IMR-90 (cell line): Measurements from ENCODE around the gene EXO1. TPM values are rescaled to one million over a fixed set of nuclear protein-coding genes. Genes with fewer than 3 reads are reported as not detected.
"Not testable (repeated sequence)": the region's sequence is repeated elsewhere in the genome, so short reads cannot be mapped to it uniquely, and the experiment has no call there.

Experiments
- ATAC-seq: fragments of 200-7000 bp; cut with Tn5 transposase; 2 replicates; pipeline ENCODE4 v1.9.1; 2020; ENCODE audit warnings: low read depth, mild to moderate bottlenecking, moderate library complexity
- BruUV-seq: library from RNA; stranded (reverse); fragments of 400-500 nt; replicated peaks from 2 replicates; lab custom pipeline; 2021; lab: Mats Ljungman, UMichigan
- CTCF ChIA-PET: fragments of 300-600 bp; formaldehyde crosslinking; extraction: SDS; loops from one replicate; lab custom pipeline; 2021; ENCODE audit warnings: antibody characterized with exemption; lab: Yijun Ruan, JAX
- POLR2A ChIA-PET: fragments of 300-600 bp; sonication (Branson Sonifier 250); formaldehyde crosslinking; loops from one replicate; lab custom pipeline; 2022; ENCODE audit warnings: antibody characterized with exemption; ENCODE audit not compliant: unreplicated experiment; lab: Charles Lee
- DNase-seq: peaks from one replicate; pipeline ENCODE4 v3.0.0; 2013
- H2AFZ ChIP-seq: replicated peaks from 2 replicates; pipeline ENCODE3; 2013; ENCODE audit warnings: low read length, mild to moderate bottlenecking; ENCODE audit not compliant: poor library complexity
- H2AK5ac ChIP-seq: 2 replicates; pipeline ENCODE4 v1.6.1; 2013; ENCODE audit warnings: low read depth, low read length, inconsistent platforms
- H2AK9ac ChIP-seq: replicated peaks from 2 replicates; pipeline ENCODE3; 2013; ENCODE audit warnings: mild to moderate bottlenecking, low read depth, low read length, moderate library complexity; ENCODE audit not compliant: poor library complexity
- H2BK120ac ChIP-seq: 2 replicates; pipeline ENCODE4 v1.6.1; 2013; ENCODE audit warnings: low read depth, low read length, inconsistent platforms
- H2BK15ac ChIP-seq: 3 replicates; pipeline ENCODE4 v1.6.1; 2013; ENCODE audit warnings: low read depth, low read length, inconsistent platforms
- H2BK20ac ChIP-seq: 2 replicates; pipeline ENCODE4 v1.6.1; 2013; ENCODE audit warnings: low read depth, mild to moderate bottlenecking, inconsistent platforms, low read length, moderate library complexity
- H2BK5ac ChIP-seq: 2 replicates; pipeline ENCODE4 v1.6.1; 2013; ENCODE audit warnings: mild to moderate bottlenecking, low read depth, low read length, inconsistent platforms; ENCODE audit not compliant: poor library complexity, severe bottlenecking
- H3K14ac ChIP-seq: replicated peaks from 2 replicates; pipeline ENCODE4 v1.6.1; 2013; ENCODE audit warnings: low read depth, low read length, inconsistent platforms
- H3K18ac ChIP-seq: 2 replicates; pipeline ENCODE4 v1.6.1; 2013; ENCODE audit warnings: low read depth, low read length, control low read depth
- H3K23ac ChIP-seq: 2 replicates; pipeline ENCODE4 v1.6.1; 2013; ENCODE audit warnings: low read depth, low read length, inconsistent platforms
- H3K27ac ChIP-seq: 2 replicates; pipeline ENCODE4 v1.5.1; 2013; ENCODE audit warnings: mild to moderate bottlenecking, control low read depth, low read length; ENCODE audit not compliant: insufficient read depth
- H3K27me3 ChIP-seq: 2 replicates; pipeline ENCODE4 v1.6.1; 2013; ENCODE audit warnings: low read length; ENCODE audit not compliant: control insufficient read depth, insufficient read depth
- H3K36me3 ChIP-seq: 2 replicates; pipeline ENCODE4 v1.6.1; 2013; ENCODE audit warnings: low read length, mixed read lengths; ENCODE audit not compliant: control insufficient read depth, insufficient read depth
- H3K4ac ChIP-seq: 2 replicates; pipeline ENCODE4 v1.6.1; 2013; ENCODE audit warnings: low read depth, low read length, inconsistent platforms
- H3K4me1 ChIP-seq: 2 replicates; pipeline ENCODE4 v1.6.1; 2013; ENCODE audit warnings: low read length, mixed read lengths; ENCODE audit not compliant: control insufficient read depth, insufficient read depth
- H3K4me2 ChIP-seq: 2 replicates; pipeline ENCODE4 v1.6.1; 2013; ENCODE audit warnings: low read depth, mild to moderate bottlenecking, control low read depth, low read length, moderate library complexity
- H3K4me3 ChIP-seq: 2 replicates; pipeline ENCODE4 v1.5.1; 2013; ENCODE audit warnings: low read depth, mild to moderate bottlenecking, control low read depth, low read length, moderate library complexity; ENCODE audit not compliant: insufficient read depth
- H3K56ac ChIP-seq: 2 replicates; pipeline ENCODE4 v1.6.1; 2013; ENCODE audit warnings: low read length, inconsistent platforms; ENCODE audit not compliant: insufficient read depth; ENCODE audit errors: extremely low read depth
- H3K79me1 ChIP-seq, 2 experiments: 2 replicates each; pipeline ENCODE4 v1.6.1; 2013; ENCODE audit warnings: low read length in 2 of 2, inconsistent platforms in 1 of 2, low read depth in 1 of 2
- H3K9ac ChIP-seq: 2 replicates; pipeline ENCODE4 v1.6.1; 2013; ENCODE audit warnings: low read depth, low read length, control low read depth
- H3K9me1 ChIP-seq: 2 replicates; pipeline ENCODE4 v1.6.1; 2013; ENCODE audit warnings: low read length, inconsistent platforms; ENCODE audit not compliant: insufficient read depth
- H3K9me3 ChIP-seq: 2 replicates; pipeline ENCODE4 v1.6.1; 2013; ENCODE audit warnings: low read length; ENCODE audit not compliant: control insufficient read depth, insufficient read depth
- H4K20me1 ChIP-seq: 2 replicates; pipeline ENCODE4 v1.6.1; 2013; ENCODE audit warnings: low read length, inconsistent platforms; ENCODE audit not compliant: insufficient read depth
- H4K5ac ChIP-seq: 2 replicates; pipeline ENCODE4 v1.6.1; 2013; ENCODE audit warnings: mild to moderate bottlenecking, low read depth, low read length, control low read depth
- H4K8ac ChIP-seq, 2 experiments: 2 replicates each; pipeline ENCODE4 v1.6.1; 2013; ENCODE audit warnings: low read depth in 2 of 2, low read length in 2 of 2, control low read depth in 1 of 2, inconsistent platforms in 1 of 2
- H4K91ac ChIP-seq: 2 replicates; pipeline ENCODE4 v1.6.1; 2013; ENCODE audit warnings: low read depth, low read length, inconsistent platforms; ENCODE audit not compliant: insufficient read depth
- WGBS, 2 experiments: methylation state at CpG; one replicate each; pipeline versions ENCODE4 v1.1.5 to v1.1.7; 2013; ENCODE audit warnings: missing lambda C conversion rate in 2 of 2; ENCODE audit not compliant: insufficient read length in 1 of 2; ENCODE audit errors: extremely low coverage in 2 of 2; 5-methylcytosine and 5-hydroxymethylcytosine counted together
- dilution Hi-C: fragments of 300-500 bp; cut with HindIII; formaldehyde crosslinking; loops from one replicate; pipeline ENCODE4 v1.14.3; 2018; ENCODE audit warnings: low sequenced_read_pairs; ENCODE audit not compliant: unreplicated experiment
- in situ Hi-C: fragments of 300-500 bp; cut with MboI; formaldehyde crosslinking; loops from 3 replicates; pipeline ENCODE4 v1.14.3; 2019; ENCODE audit warnings: low sequenced_read_pairs, inconsistent platforms, mixed read lengths
- intact Hi-C: fragments of 100-400 bp; cut with micrococcal nuclease; formaldehyde crosslinking; loops from 2 replicates; pipeline ENCODE4 v1.10.0; 2022
- polyA plus RNA-seq, 3 experiments: library from polyadenylated mRNA; depleted of rRNA; stranded (reverse); fragments of >200 nt; gene quantifications; 2 replicates each; pipeline ENCODE4 v1.2.3, GENCODE V29; 2012; ENCODE audit warnings: low replicate concordance in 1 of 3
- total RNA-seq: library from RNA; depleted of rRNA; stranded (reverse); fragments of >200 nt; gene quantifications from 2 replicates; pipeline ENCODE4 v1.2.3, GENCODE V29; 2012

The EXO1 gene
- total and polyA plus RNA-seq, 2 of the 4 experiments (the other 2 are of a cell fraction): 5.1 to 12.9 TPM

- ATAC-seq, H3K18ac ChIP-seq, H2AK5ac ChIP-seq, H3K27me3 ChIP-seq, H2AK9ac ChIP-seq, H4K8ac ChIP-seq, H3K14ac ChIP-seq, H3K79me1 ChIP-seq, H3K9me3 ChIP-seq, POLR2A ChIA-PET, H3K36me3 ChIP-seq, CTCF ChIA-PET, H3K4me3 ChIP-seq, H3K9me1 ChIP-seq, H3K56ac ChIP-seq, H4K91ac ChIP-seq, H3K4ac ChIP-seq, H2BK5ac ChIP-seq, BruUV-seq, H3K9ac ChIP-seq, dilution Hi-C loops, in situ Hi-C loops, H2AFZ ChIP-seq, H3K4me1 ChIP-seq, DNase-seq, H3K27ac ChIP-seq, H2BK120ac ChIP-seq, H4K20me1 ChIP-seq, H4K5ac ChIP-seq, intact Hi-C loops, H2BK15ac ChIP-seq, H3K23ac ChIP-seq, H2BK20ac ChIP-seq, H3K4me2 ChIP-seq: not testable (repeated sequence)
- WGBS, 2 experiments: 100% methylated on average over 2 of the region's 41 CpGs; no CpG with 5 or more reads in 1 of the 2 experiments
Measured at GRCh38 chr1:241855545-241856140, 7.6 kb downstream of the EXO1 start.
